ENCODE results near the gene UCN3.
"Not testable (repeated sequence)": the region's sequence is repeated elsewhere in the genome, so short reads cannot be mapped to it uniquely, and the experiment has no call there.

The UCN3 gene

DNA sequence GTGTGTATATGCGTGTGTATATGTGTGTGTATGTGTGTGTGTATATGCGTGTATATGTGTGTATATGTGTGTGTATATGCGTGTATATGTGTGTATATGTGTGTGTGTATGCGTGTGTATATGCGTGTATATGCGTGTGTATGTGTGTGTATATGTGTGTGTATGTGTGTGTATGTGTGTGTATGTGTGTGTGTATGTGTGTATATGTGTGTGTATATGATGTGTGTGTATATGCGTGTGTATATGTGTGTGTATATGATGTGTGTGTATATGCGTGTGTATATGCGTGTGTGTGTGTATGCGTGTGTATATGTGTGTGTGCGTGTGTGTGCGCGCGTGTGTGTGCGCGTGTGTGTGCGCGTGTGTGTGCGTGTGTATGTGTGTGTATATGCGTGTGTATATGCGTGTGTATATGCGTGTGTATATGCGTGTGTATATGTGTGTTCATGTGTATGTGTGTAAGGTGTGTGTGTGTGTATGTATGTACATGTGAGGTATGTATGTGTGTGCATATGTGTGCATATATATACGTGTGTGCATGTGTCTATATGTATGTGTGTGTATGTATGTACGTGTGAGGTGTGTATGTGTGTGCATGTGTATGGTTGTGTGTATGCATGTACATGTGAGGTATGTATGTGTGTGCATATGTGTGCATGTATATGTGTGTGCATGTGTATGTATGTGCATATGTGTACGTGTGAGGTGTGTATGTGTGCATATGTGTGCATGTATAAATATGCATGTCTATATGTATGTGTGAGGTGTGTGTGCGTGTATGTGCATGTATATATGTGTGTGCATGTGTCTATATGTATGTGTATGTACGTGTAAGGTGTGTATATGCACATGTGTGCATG, 6.0 kb downstream of the UCN3 start:
- no peak for DNase-seq (ENCODE audit: low read depth)
- TF ChIP-seq, protein P1, sequence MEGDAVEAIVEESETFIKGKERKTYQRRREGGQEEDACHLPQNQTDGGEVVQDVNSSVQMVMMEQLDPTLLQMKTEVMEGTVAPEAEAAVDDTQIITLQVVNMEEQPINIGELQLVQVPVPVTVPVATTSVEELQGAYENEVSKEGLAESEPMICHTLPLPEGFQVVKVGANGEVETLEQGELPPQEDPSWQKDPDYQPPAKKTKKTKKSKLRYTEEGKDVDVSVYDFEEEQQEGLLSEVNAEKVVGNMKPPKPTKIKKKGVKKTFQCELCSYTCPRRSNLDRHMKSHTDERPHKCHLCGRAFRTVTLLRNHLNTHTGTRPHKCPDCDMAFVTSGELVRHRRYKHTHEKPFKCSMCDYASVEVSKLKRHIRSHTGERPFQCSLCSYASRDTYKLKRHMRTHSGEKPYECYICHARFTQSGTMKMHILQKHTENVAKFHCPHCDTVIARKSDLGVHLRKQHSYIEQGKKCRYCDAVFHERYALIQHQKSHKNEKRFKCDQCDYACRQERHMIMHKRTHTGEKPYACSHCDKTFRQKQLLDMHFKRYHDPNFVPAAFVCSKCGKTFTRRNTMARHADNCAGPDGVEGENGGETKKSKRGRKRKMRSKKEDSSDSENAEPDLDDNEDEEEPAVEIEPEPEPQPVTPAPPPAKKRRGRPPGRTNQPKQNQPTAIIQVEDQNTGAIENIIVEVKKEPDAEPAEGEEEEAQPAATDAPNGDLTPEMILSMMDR (IDR thresholded peaks at IDR 0.05; ENCODE audit: control insufficient read depth, insufficient read depth, low read depth, low read length, missing control alignments) = no peak
- H3K4me3 ChIP-seq (ENCODE audit: control insufficient read depth, low read depth, low read length) = no peak overlapping the region

DNA sequence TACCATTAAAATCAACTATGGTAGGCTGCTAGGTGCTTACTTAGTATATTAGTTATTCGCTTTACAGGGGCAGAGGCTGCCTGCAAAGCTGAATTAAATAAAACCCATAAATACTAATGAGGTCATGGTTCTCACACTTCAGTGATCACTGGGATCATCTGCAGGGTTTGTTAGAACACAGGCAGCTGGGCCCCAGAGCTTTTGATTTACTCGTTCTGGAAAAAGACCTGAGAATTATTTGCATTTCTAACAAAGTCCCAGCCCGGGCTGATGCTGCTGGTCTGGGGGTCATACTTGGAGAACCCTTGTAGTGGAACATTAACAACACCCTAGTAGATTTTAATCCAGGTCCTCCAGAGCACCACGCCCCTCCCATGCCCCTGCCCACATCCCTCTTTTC, 8.5 kb downstream of the UCN3 start:
- DNase-seq (ENCODE audit: low read depth) = no peak
- H3K4me3 ChIP-seq (ENCODE audit: control insufficient read depth, low read depth, low read length) = no peak overlapping the region
- TF ChIP-seq, protein P1 (IDR thresholded peaks at IDR 0.05; ENCODE audit: control insufficient read depth, insufficient read depth, low read depth, low read length, missing control alignments) = no peak

DNA sequence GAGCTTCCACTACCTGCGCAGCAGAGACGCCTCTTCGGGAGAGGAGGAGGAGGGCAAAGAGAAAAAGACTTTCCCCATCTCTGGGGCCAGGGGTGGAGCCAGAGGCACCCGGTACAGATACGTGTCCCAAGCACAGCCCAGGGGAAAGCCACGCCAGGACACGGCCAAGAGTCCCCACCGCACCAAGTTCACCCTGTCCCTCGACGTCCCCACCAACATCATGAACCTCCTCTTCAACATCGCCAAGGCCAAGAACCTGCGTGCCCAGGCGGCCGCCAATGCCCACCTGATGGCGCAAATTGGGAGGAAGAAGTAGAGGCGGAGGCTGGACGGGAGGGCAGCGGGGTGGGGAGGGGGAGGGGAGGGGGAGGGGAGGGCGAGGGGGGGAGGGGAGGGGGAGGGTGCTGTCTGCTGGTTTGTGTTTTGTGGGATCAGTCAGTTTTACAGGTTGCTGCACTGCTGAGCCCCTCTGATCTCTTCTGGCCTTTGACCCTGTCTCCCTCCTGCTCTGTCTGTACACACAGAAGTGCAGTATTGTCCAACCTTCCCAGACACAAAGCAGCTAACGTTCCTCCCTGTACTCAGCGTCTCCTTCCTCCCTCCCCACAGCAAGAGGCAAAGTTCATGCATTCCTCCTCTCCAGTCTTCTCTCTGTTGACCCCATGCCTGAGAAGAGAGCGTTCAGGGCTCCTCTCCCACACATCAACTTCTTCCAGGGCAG, 9.3 kb downstream of the UCN3 start:
- H3K4me3 ChIP-seq (ENCODE audit: control insufficient read depth, low read depth, low read length) = no peak overlapping the region
- no peak for DNase-seq (ENCODE audit: low read depth)
- TF ChIP-seq, protein P1 (IDR thresholded peaks at IDR 0.05; ENCODE audit: control insufficient read depth, insufficient read depth, low read depth, low read length, missing control alignments) = no peak

DNA sequence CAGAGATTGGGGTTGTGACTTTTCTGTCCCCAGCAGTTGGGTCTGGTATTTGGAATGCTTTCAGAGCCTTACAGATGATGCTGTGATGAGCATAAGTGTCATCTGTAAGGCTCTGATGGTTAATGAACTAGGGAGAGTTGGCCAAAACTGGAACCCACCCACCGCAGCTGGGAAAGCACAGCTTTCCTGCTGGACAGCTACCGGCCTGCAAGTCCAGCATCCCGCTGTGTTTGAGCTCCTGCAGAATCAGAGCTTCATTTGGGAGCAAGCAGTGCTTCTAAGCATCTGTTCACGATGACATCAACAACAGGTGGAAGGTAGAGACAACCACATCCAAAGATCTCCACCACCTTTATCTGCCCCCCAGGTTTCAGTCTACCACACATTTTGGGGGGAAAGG, 11.7 kb downstream of the UCN3 start:
- no peak for DNase-seq (ENCODE audit: low read depth)
- H3K4me3 ChIP-seq (ENCODE audit: control insufficient read depth, low read depth, low read length) = no peak overlapping the region
- TF ChIP-seq, protein P1 (IDR thresholded peaks at IDR 0.05; ENCODE audit: control insufficient read depth, insufficient read depth, low read depth, low read length, missing control alignments) = no peak

DNA sequence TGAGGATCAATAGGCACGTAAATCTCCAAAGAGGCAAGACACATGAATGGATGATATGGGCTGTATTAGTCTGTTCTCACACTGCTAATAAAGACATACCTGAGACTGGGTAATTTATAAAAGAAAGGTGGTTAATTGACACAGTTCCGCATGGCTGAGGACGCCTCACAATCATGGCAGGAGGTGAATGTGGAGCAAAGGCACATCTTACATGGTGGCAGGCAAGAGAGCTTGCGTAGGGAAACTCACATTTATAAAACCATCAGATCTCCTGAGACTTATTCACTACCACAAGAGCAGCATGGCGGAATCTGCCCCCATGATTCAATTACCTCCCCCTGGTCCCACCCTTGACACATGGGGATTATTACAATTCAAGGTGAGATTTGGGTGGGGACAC, 14.4 kb downstream of the UCN3 start:
- H3K4me3 ChIP-seq (ENCODE audit: control insufficient read depth, low read depth, low read length); DNase-seq (ENCODE audit: low read depth): not testable (repeated sequence)

DNA sequence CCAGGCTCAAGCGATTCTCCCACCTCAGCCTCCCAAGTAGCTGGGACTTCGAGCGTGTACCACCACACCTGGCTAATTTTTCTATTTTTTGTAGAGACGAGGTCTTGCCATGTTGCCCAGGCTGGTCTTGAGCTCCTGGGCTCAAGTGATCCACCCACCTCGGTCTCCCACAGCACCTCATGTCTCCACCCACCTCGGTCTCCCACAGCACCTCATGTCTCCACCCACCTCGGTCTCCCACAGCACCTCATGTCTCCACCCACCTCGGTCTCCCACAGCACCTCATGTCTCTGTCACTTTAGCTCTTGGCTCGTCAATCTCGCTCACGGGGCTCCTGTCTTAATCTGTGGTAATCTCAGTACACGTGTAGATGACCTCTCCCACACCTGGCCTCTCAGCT, 15.6 kb downstream of the UCN3 start:
- DNase-seq (ENCODE audit: low read depth); H3K4me3 ChIP-seq (ENCODE audit: control insufficient read depth, low read depth, low read length): not testable (repeated sequence)

DNA sequence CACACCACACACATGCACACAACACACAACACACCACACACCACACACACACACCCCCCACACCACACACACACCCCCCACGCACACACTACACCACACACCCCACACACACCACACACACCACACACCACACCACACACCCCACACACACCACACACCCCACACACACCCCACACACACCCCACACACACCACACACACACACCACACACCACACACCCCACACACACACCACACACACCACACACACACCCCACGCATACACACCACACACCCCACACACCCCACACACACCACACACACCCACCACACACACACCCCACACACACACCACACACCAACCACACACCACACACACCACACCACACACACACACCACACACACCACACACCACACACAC, 16.4 kb downstream of the UCN3 start:
- DNase-seq (ENCODE audit: low read depth) = no peak
- no peak overlapping the region for H3K4me3 ChIP-seq (ENCODE audit: control insufficient read depth, low read depth, low read length)
- TF ChIP-seq, protein P1 (IDR thresholded peaks at IDR 0.05; ENCODE audit: control insufficient read depth, insufficient read depth, low read depth, low read length, missing control alignments) = no peak
